Superior temporal gyrus (tissue), 1 donor: ENCODE data around the gene ZNFX1.

Source experiments
- DNase-seq: peaks from one replicate; pipeline ENCODE4 v3.0.0-alpha.2; 2016; ENCODE audit errors: extremely low spot score

ZNFX1 gene

DNA sequence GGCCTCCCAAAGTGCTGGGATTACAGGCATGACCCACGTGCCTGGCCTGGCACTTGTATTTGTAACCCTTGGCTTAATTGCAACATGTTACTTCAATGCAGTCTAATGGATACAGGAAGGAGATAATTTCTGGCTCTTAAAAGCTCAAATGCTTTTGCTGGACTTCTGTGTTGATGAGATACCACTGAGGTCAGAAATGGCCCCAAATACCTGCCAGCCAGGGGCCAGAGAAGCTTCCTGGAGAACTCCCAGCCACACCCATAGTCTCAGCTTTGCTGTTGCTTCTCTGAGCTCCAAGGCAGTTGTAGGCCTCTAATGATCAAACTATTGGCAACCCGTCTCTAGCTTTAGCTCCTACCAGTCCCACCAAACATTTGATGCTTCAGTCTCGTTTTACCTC lies 14.2 kb upstream of the ZNFX1 start:
- DNase-seq = no peak

DNA sequence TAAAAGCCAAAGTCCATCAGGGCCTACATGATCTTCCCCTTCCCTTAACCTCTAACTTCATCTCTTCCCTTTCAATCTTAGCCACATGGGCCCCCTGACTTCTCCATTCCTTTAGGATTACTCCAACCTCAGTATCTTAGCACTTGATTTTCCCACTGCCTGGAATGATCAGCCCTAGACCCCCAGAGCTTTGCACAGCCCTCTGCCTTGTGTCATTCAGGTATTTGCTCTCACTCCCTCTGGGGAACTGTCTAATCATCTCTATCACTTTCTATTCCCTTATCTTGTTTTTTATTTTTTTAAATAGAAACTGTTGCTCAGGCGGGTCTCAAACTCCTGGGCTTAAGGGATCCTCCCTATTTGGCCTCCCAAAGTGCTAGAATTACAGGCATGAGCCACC lies 13.3 kb upstream of the ZNFX1 start:
- DNase-seq = no peak

DNA sequence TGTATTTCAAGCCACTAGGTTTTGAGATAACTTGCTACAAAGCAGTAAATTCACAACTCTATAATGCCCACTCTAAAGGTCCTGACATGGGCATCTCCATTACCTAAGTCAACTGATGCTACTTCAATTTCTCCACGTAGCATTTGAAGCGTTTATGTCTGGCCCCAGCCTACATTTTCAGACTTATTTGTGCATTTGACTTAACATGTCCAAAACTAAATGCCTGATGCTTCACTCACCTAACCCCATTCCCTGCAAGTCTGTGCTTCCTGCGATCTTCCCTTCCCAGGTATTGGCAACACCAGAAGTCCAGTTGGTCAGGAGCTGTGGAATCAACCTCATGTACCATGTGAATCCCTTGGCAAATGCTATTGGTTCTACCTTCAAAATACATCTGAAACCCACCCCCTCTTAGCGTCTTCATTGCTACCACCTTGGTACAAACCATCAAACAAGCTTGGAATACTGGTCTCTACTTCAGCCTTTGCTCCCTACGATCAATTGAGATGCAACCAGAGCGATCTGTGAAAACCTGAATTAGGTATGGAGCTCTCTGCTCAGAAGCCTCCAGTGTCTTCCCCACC lies 12.8 kb upstream of the ZNFX1 start:
- DNase-seq = no peak

DNA sequence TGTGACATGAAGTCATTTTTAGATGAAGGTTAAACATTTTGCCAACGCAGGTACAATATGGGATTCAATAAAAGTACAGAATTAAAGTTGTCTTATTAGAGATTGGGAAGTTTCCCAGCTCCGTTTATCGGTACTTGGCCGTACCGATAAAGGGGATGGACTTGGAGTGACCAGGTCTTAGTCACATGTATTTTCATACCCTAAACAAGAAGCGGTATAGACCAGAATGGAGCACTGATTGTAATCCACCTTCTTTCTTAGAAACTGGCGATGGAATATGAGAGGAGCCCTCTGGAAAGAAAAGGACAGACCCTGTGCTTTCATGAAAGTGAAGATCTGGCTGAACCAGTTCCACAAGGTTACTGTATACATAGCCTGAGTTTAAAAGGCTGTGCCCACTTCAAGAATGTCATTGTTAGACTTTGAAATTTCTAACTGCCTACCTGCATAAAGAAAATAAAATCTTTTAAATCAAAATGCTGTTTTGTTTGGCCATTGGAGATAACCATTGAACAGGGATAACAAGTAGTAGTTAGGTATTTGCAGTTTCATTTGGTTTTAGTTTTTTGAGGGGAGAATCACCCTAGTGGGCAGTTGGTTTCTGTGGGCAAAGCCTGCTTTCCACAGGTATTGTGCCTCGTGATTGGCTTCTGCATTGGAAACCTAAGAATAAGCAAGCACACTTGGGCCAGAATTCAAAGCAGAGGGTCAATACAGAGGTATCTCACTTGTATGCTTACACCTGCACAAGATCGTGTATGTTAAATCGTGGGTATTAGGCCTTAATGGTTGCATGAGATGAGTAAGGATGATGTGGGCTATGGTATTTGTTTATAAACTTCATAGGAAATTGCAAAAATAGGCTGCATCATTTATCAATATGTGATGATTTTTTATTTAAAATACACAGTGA lies 11.2 kb upstream of the ZNFX1 start:
- DNase-seq = no peak

DNA sequence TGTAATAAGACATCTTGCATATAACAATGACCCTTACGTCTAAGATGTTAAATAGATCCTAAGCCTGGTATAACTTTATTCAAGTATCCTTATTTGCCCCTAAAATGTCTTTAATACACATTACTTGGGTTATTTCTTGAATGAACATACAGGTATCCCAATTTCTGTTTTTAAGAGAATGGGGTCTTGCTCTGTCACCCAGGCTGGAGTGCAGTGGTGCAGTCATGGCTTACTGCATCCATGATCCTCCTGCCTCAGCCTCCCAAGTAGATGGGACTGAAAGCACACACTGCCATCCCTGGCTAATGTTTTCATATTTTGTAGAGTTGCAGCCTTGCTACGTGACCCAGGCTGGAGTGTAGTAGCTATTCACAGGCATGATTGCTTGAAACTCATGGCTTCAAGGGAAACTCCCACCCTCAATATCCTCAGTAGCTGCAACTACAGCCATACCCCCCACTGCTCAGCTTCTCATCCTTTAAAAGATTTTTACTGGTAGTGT lies 10.4 kb upstream of the ZNFX1 start:
- DNase-seq = no peak

DNA sequence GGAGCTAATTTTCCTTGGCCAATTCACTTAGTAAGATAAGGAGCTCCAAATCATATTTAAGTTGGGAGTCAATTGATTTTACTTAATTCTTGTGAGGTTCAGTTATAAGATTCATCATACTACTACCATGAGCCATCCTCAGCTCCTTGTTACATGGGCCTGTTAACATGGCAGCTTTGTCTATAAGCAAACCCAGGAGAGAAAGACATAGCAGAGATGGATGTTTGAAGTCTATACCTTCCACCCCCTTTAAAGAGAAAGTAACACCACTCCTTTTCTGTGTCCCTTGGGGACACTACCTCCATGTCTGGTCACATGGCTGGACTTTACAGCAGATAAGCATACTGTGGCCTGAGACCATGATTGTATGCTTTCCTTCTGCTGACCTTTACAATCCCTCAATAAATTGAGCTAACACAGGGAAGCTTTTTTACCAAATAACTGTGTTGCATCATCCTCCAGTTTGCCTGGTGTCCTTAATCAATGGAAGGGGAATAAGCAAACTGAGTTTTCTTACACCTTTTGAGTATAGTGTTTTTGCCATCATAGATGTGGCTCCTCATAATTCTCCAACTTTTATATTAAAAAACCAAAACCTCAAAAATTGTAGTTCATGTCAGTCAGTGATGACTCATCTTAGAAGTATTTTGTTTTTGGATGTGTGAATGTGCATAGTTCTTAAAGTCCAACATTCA lies 9.8 kb upstream of the ZNFX1 start:
- DNase-seq = no peak

DNA sequence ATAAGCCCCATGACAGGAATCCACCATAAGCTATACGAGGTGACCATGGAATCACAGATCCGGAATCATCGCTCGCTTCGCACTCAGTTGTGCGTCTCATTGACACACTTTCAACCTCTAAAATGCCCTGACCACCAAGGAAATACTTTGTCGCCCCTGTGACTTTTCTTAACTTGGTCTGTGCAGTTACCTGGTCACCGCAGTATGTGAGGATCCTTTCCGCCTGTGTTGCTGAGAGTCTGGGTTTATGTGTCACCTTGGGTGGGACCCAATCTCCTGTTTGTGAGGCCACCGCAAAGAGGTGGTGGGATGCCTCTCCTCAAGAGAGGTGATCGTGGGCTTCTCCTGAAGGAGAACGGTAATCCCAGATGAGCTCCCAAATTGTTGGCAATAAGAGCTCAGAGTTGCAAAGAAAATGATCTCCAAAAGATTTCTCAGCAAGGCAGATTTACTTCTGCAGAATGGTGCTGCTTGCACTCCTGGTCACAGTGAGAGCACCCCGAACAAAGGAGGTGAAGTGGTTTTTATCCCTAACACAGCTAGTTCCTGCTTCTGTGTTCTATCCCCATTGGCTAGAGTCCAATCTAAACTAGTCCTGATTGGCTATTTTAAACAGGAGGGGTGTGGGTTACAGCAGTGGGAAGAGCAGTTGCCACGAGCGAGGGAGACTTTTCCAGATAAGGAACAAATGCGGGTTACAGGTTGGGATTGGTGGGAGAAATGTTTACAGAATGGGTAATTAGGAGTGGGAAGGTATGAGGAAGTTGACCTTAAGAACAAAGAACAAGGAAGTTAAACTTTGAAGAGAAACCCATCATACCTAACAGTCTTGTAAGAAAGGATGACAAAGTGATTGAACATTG lies 9.1 kb upstream of the ZNFX1 start:
- DNase-seq = no peak

DNA sequence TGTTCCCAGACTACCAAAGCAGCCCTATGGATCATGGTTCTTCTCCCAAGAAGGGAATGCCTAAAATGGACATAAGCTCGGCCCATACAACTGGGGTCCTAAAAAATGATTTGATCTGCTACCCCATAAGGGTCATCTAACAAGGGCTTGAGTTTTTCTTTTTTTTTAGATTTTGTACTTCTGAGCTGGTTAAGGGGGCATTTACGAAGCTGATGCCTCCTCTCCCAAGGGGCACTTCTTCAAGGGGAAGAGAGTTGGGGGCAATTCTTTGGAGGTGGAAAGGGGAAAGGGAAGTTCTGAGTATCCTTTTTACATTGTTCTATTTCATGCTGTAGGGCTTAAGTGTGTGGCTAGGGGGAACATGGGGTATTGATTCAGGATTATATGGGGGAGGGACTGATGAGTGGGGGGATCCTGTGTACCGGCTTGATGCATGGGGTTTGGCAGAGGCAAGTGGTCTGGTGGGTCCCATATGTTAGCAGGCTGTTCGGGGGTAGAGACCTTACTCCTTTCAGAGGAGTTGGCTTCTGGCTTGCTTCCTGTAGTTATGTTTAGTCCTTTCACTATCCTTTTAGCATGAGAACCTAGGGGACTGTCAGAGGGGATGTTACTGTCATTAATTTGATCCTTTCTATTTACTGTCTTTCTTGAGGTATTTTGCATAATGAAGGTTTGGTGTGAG lies 8.1 kb upstream of the ZNFX1 start:
- no peak for DNase-seq

DNA sequence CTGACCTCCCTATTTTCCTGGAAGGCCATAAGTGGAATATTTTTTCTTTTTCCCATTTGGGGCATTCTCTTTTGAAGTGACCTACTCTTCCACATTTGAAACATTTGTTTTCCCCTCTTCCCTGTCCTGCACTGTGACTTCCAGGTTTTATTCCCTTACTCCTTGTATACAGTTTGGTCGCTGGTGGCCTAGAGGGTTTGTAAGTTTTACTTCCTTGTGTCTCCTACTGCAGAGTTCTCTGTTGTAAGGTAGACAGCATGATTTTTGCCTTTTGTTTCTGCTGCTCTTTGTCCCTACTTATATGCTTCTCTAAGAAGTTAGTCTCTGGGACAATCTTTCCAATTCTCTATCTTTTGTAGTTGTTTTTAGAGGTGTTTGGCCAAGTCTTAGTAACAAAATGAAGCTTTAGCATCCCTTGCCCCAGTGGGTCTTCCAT lies 7.4 kb upstream of the ZNFX1 start:
- no peak for DNase-seq

DNA sequence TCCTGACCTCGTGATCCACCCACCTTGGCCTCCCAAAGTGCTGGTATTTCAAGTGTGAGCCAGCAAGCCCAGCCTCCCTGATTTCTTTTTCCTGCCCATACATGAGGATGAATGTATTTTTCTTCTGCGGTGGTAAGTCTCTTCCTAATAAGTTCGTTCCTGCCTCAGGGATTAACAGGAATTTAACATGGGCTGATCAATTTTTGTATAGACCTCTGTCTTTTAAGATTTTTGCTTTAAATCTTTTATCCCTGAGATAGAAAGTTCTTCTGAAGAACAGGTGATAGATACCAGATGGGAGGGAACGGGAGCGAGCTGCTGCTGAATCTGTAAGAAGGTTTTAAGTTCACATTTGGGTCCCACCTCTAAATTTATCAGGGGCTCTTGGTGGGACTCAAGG lies 7.0 kb upstream of the ZNFX1 start:
- DNase-seq = no peak

DNA sequence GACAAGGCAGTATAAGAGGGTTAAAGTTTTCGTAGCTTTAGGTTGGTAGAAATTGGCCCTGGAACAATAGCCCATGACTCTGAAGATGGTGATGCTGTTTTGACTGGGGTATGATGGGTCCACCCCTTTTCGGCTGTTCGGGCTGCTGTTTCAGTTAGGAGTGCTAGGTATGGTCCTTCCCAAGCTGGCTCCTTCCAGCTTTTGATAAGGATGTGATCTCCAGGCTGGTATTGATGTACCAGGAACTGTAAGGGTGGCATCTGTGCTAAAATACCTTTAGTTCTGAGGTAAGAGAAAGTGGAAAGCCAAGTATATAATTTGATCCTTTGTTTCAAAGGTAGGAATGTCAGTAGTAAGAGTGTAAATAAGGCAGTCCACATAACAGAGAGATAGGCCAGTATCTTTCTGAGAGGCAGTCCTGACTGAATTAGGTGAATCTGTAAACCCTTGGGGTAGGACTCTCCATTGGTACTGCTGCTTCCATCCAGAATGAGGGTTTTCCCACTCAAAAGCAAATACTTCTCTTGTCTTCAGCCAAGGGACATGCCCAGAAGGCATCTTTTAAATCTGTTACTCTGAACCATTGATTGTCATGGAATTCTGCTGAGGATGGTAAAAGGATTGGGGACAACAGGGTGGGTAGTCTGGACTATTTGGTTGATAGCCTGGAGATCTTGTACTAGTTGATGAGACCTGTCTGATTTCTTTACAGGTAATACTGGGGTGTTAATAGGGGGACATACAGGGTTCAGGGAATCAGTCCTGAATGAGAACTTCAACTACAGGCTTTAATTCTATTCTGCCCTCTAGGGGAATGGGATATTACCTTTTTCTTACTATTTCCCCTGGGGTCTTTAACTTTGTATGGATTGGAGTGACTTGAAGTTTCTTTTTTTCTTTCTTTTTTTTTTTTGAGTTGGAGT lies 6.1 kb upstream of the ZNFX1 start:
- DNase-seq = no peak

DNA sequence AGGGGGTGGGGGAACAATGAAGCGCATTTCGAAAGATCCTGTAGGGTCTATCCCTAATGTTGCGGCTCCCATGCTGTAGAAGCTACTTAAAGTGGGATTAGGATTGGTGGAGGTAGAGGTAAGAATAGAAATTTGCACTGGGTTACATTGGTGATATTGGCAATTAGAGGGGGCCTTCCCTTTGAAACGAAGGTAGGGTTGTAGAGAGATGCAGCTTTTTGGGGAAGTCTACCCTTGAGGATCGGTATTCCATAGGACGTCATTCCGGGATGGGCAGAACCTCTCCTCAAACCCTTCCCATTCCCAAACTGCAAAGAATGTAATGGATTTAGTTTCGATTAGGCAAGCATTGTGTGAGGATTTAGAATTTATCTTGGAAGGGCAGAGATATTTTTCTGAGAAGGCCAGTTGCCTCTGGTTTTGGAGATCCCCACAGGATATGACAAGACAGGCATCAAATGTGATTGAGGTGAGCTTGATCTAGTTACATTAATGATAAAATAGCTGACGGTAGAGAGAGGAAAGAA lies 5.4 kb upstream of the ZNFX1 start:
- no peak for DNase-seq

DNA sequence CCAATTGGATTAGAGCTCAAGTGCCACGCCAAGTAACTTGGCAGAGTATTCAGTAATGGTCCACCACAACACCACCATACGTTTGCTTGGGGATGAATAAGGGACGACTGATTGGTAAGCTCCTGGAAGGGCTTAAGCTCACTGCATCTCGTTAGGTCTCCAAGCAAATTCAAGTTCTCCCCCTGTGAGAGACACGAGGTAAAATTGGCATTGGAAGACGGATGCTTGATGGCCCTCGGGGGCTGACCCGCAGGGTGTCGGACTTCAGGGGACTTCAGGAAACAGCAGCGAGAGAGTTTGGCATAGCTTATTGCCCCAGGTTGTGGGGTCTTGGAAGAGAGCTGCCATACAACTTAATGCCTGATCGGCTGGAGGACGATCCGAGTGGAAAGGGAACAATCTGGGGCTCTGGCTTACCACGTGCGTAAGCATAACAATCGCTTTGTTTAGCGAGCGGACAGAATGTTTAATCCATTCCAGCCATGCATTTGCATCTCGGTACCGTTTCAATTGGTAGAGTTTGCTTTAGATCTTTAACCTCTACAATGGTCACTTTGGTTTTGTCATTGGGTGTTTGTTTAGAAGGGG lies 4.8 kb upstream of the ZNFX1 start:
- DNase-seq = no peak

DNA sequence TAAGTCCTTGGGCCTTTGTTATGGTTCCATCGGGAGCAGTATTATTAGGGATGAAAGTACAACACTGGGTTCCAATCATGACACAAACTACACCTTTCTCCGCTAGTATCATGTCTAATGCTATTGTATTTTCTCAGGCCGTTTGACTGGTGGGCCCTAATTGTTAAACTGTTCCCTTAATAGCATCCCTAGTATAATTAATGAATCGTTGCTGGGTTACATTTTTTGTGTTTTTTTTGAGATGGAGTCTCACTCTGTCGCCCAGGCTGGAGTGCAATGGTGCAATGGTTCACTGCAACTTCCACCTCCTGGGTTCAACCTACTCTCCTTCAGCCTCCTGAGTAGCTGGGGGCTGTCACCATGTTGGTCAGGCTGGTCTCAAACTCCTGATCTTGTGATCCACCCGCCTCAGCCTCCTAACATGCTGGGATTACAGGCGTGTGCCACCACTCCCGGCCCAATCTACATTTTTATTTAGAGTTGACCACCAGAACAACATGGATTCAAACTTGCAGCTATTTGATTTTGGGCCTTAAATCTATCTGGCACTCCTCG lies 4.1 kb upstream of the ZNFX1 start:
- DNase-seq = no peak

DNA sequence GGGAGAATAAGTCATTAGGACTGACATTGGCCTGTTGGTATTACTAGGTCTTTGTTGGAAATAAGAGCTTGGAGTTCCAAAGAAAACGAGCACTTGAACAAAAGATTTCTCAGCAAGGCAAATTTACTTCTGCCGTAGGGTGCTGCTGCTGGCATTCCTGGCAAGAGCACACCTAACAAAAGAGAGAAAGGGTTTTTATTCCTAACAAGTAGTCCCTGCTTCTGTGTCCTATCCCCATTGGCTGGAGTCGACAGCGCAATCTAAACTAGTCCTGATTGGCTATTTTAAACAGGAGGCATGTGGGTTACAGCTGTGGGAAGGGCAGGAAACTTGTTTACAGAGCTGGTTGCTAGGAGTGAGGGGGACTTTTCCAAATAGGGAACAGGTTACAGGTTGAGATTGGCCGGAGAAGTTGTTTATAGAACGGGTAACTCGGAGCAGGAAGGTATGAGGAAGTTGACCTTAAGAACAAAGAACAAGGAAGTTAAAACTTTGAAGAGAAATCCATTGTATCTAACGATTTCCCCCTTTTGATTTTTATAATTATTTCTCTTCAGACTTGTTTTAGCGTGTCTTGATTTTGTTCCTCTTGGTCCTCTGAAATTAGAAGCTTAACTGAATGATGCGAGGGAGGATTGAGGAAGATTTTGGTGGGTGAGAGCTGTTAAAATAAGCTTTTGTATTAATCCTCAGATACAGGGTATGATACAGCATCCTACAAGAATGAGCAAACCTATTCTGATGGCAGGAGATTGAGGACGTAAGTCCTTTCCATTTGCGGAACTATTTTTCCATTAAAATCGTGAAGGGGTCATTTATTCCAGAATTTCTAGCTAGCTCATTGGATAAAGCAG lies 3.4 kb upstream of the ZNFX1 start:
- DNase-seq = no peak

DNA sequence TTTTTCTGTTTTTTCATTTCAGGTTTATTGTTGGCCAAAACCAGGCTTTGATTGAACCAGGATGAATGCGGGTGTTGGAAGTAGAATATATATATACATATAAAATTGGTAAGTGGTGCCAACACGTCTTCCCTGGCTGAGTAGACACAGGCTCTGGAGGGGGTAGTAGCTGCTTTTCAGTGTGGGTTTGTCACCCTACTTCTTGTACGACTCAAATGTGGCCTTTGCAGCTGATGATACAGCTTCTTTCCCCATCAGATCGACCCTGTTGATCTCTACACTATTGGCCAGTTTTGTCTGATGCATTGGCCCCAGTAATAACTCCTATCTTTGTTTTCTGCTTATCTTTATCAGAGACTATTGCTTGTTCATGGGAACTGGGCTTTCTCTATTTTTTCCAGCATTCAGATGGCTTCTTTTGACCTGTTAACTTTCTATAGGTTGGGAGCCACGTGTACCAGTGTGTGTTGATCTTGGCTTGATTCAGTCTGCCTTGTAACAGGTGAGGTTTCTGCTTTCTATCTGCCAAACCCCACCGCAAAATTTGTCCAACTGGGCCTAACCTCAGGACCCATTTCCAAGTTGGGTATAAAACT lies 2.7 kb upstream of the ZNFX1 start:
- DNase-seq = no peak

DNA sequence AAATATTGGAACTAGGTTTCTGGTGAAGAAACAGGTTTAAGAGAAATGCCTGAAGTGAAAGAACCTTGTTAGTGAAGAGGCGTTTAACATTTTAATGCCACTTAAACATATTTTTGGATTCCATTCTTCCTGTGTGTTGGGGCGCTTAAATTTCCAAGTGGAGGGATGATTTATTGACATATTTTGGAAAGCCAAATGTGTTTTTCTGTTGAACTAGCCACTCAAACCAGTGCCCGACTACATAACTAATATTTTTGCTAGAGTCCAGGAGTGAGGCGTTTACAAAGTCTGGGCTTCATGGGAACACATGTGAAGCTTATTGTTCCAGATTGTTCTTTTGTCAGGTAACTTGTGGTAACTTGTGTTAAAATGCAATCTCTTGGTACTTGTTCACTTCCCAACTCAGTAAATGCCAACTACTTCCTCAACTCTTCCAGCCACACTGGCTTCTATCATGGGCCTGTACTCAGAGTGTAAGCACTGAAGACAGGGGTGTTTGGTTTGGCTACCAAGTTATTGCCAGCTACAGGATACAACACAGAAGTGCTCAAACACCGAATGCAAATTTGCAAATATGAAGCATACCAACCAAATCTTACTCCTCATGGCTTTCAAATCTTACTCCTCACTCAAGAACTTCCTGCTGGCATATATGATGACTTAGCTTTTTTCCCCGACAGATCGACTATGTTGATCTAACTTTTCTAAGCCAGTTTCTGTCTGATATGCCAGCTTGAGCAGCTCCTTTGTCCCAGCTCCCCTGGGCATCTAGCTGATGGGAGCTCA lies 2.0 kb upstream of the ZNFX1 start:
- DNase-seq = no peak
